Common myeloid progenitor, CD34-positive (primary cell): ENCODE measurements around the gene CTSS.
"Not testable (repeated sequence)": the region's sequence is repeated elsewhere in the genome, so short reads cannot be mapped to it uniquely, and the experiment has no call there.

Source experiments
- CTCF ChIA-PET: fragments of 350-600 bp; sonication (Branson Sonifier 250); formaldehyde crosslinking; loops from one replicate; lab custom pipeline; 2021; ENCODE audit warnings: antibody characterized with exemption; lab: Charles Lee
- POLR2A ChIA-PET: fragments of 350-600 bp; sonication (Branson Sonifier 250); formaldehyde crosslinking; loops from one replicate; lab custom pipeline; 2021; ENCODE audit warnings: antibody characterized with exemption; lab: Charles Lee
- DNase-seq, 3 donors: peaks; one replicate each; pipeline versions ENCODE4 v3.0.0 to v3.0.0-alpha.2; 2013
- H3K27ac ChIP-seq, 2 experiments: 1 replicate in 1 of 2; 2 replicates in 1 of 2; pipeline ENCODE4 v1.7.0; 2013; ENCODE audit warnings: inconsistent platforms in 2 of 2, low read length in 2 of 2, mild to moderate bottlenecking in 2 of 2, low read depth in 1 of 2, moderate library complexity in 1 of 2; ENCODE audit not compliant: severe bottlenecking in 2 of 2, insufficient read depth in 1 of 2, poor library complexity in 1 of 2
- H3K27me3 ChIP-seq, 5 experiments: replicated peaks in 2 of 5; 1 replicate in 3 of 5; 2 replicates in 2 of 5; pipeline versions ENCODE4 v1.6.1 to v1.7.0; 2013; ENCODE audit warnings: low read length in 4 of 5, mild to moderate bottlenecking in 2 of 5, moderate library complexity in 2 of 5, inconsistent platforms in 1 of 5; ENCODE audit not compliant: insufficient read depth in 5 of 5, control insufficient read depth in 4 of 5
- H3K36me3 ChIP-seq, 4 experiments: 1 replicate in 2 of 4; 2 replicates in 2 of 4; pipeline versions ENCODE4 v1.6.1 to v1.7.0; 2013; ENCODE audit warnings: low read length in 3 of 4, control low read depth in 1 of 4, mild to moderate bottlenecking in 1 of 4; ENCODE audit not compliant: control insufficient read depth in 4 of 4, insufficient read depth in 4 of 4
- H3K4me1 ChIP-seq, 4 experiments: 1 replicate in 3 of 4; 2 replicates in 1 of 4; pipeline versions ENCODE4 v1.6.1 to v1.7.1; 2013; ENCODE audit warnings: low read length in 3 of 4, mild to moderate bottlenecking in 3 of 4, control low read depth in 1 of 4, inconsistent platforms in 1 of 4, moderate library complexity in 1 of 4; ENCODE audit not compliant: control insufficient read depth in 4 of 4, insufficient read depth in 4 of 4; ENCODE audit errors: control extremely low read depth in 1 of 4
- H3K4me3 ChIP-seq, 7 experiments: 1 replicate in 4 of 7; 2 replicates in 3 of 7; pipeline versions ENCODE4 v1.5.1 to v1.7.0; 2013; ENCODE audit warnings: mild to moderate bottlenecking in 7 of 7, low read length in 6 of 7, moderate library complexity in 6 of 7, inconsistent platforms in 2 of 7, low read depth in 2 of 7, control low read depth in 1 of 7; ENCODE audit not compliant: insufficient read depth in 4 of 7, control insufficient read depth in 1 of 7; ENCODE audit errors: extremely low read depth in 1 of 7
- H3K9me3 ChIP-seq, 5 experiments: 1 replicate in 4 of 5; 2 replicates in 1 of 5; pipeline versions ENCODE4 v1.6.1 to v1.7.1; 2013; ENCODE audit warnings: low read length in 4 of 5, mild to moderate bottlenecking in 2 of 5, inconsistent platforms in 1 of 5, low read depth in 1 of 5, moderate library complexity in 1 of 5; ENCODE audit not compliant: control insufficient read depth in 4 of 5, insufficient read depth in 2 of 5; ENCODE audit errors: control extremely low read depth in 1 of 5
- WGBS: methylation state at CpG from one replicate; pipeline ENCODE4 v1.1.5; 2013; ENCODE audit not compliant: insufficient coverage; 5-methylcytosine and 5-hydroxymethylcytosine counted together

The CTSS gene

GRCh38 chr1:150777544-150777943 is 12.0 kb upstream of the CTSS start:
- CTCF ChIA-PET: no interaction called here
- 50% methylated on average over 2 of the region's 2 CpGs for WGBS
- peaks cover 0 to 7% (median 1%) of the 10 kb centered on the region in 4 experiments for H3K4me1 ChIP-seq

GRCh38 chr1:150775931-150776505 is 10.4 kb upstream of the CTSS start:
- CTCF ChIA-PET, DNase-seq, H3K27ac ChIP-seq, H3K36me3 ChIP-seq, POLR2A ChIA-PET, H3K27me3 ChIP-seq, H3K4me3 ChIP-seq, H3K9me3 ChIP-seq: not testable (repeated sequence)
- H3K4me1 ChIP-seq: peaks cover 0 to 10% (median 2%) of the 10 kb centered on the region in 4 experiments
- WGBS: 98% methylated on average over 9 of the region's 13 CpGs

More at GRCh38 chr1:150777544-150777943, 12.0 kb upstream of the CTSS start:
- Histone ChIP-seq H3K27me3 (no peaks in the 10 kb centered on the region), H3K36me3 (no peaks in the 10 kb centered on the region), H3K4me3 (no peak overlapping the region), H3K9me3 (no peaks in the 10 kb centered on the region), H3K27ac (no peak overlapping the region)
- no peak for DNase-seq
- POLR2A ChIA-PET: no interaction called here

DNA sequence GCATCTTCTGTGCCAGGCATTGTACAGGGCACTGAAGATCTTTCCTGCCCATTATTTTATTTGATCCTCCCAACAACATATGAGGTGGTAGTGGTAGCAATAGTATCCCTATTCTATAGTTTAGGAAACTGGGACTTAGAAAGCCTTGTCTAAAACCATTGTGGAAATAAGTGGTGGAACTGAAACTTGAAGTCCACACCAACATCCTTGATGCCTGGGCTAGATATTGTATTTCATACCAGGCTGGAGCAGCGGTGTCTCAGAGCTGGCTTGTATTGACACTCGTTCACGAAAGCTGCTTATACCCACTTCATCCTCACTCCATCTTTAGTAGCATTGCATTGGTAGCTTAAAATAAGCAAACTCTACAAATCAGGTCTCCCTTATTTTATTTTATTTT is 9.7 kb upstream of the CTSS start:
- Histone ChIP-seq H3K4me3 (no peak overlapping the region), H3K4me1 (peaks cover 0 to 15% (median 5%) of the 10 kb centered on the region in 4 experiments), H3K27ac (no peak overlapping the region), H3K27me3 (no peaks in the 10 kb centered on the region), H3K9me3 (no peaks in the 10 kb centered on the region), H3K36me3 (no peaks in the 10 kb centered on the region)
- CTCF ChIA-PET: no interaction called here
- POLR2A ChIA-PET: no interaction called here
- 100% methylated on average over 1 of the region's 3 CpGs for WGBS
- DNase-seq: no peak

DNA sequence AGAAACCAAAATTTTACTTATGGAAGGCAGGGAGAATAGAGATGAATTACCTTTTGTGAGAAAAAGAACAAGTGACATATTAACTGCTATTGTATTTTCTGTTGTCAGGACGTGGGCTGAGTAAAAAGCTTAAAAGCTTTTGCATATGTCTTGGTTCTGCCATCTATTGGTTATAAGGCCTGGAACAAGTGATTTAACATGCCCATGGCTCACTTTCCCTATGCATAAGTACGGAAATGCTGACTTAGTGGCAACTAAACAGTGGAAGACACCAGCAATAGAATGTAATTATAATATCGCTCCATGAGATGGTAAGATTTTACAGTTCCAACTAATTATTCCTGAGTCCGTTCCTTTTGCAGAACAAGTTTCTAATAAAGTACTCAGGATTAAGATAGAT is 6.7 kb upstream of the CTSS start:
- Histone ChIP-seq H3K9me3 (no peaks in the 10 kb centered on the region), H3K27ac (no peak overlapping the region), H3K27me3 (no peaks in the 10 kb centered on the region), H3K4me1 (peaks cover 0 to 9% (median 4%) of the 10 kb centered on the region in 4 experiments), H3K36me3 (no peaks in the 10 kb centered on the region), H3K4me3 (no peak overlapping the region)
- ChIA-PET CTCF (no interaction called here), POLR2A (no interaction called here)
- WGBS: 95% methylated on average over 2 of the region's 4 CpGs
- no peak for DNase-seq

DNA sequence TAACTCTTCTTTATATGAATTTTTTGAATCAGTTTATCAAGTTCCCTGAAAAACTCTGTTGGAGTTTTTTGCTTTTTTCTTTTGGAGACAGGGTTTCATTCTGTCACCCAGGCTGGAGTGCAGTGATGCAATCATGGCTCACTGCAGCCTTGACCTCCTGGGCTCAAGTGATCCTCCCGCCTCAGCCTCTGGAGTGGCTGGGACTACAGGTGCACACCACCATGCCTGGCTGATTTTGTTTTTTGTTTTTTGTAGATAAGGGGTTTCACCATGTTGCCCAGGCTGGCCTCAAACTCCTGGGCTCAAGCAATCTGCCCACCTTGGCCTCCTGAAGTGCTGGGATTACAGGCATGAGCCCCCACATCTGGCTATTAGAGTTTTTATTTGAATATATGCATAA is 2.1 kb upstream of the CTSS start:
- H3K36me3 ChIP-seq, POLR2A ChIA-PET, H3K4me3 ChIP-seq, H3K27ac ChIP-seq, H3K27me3 ChIP-seq, CTCF ChIA-PET, H3K9me3 ChIP-seq, DNase-seq: not testable (repeated sequence)
- 0% methylated on average over 1 of the region's 1 CpG for WGBS
- H3K4me1 ChIP-seq: peaks cover 16 to 26% (median 20%) of the 10 kb centered on the region in 4 experiments

- ChIA-PET CTCF (interaction anchor here (1.2 to 1.3 kb wide), 2 partner anchors 22 to 69 kb away, joined by 4 read pairs; partner anchors contain the start of gene GOLPH3L), POLR2A (interaction anchor here (0.6 kb wide), 1 partner anchor 188 kb away, joined by 4 read pairs; no protein-coding TSS in a partner anchor)
- WGBS: 43% methylated on average over 1 of the region's 1 CpG
- peaks cover 14 to 28% (median 19%) of the 10 kb centered on the region in 4 experiments for H3K4me1 ChIP-seq
- peak in 1 of 3 donors; percentile 25 for DNase-seq
- peak overlapping the region; percentile 90 to 98 for H3K27ac ChIP-seq
- H3K4me3 ChIP-seq: peak overlapping the region in 6 of 7 experiments; percentile 76 to 98 (median 79)
- not testable (repeated sequence) for H3K9me3 ChIP-seq, H3K36me3 ChIP-seq, H3K27me3 ChIP-seq
Measured at GRCh38 chr1:150765977-150766301, 361 bp upstream of the CTSS start.

DNA sequence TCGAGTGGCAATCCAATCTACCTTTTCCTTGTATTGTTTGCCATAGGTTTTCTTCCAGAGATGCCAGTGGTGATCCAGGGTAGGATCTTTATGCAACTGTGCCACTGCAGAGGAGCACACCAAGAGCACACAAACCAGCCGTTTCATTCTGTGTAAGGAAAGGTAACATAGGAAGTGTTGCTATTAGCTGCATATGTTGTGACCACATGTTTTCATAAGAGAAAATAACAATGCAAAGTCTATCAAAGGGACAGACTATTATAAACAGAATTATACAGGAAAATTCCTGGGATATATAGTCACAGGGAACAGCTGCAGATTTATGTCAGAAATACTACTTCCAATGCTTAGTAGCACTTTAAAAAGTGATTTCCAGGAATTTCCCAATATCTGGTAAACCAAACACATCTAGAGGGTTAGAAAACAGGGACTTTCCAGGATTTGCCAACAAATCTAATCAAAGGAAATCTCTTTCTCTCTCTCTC is 919 bp downstream of the CTSS start:
- peak in 2 of 3 donors; percentile 44 to 56 for DNase-seq
- H3K36me3 ChIP-seq: peaks cover 0 to 7% (median 2%) of the 10 kb centered on the region in 4 experiments
- H3K27me3 ChIP-seq: no peaks in the 10 kb centered on the region
- POLR2A ChIA-PET: interaction anchor here (0.5 to 1.2 kb wide), 3 partner anchors 9 to 91 kb away, joined by 3 to 4 read pairs (median 3); no protein-coding TSS in a partner anchor
- CTCF ChIA-PET: interaction anchor here (1.0 kb wide), 2 partner anchors 12 to 49 kb away, joined by 3 read pairs; no protein-coding TSS in a partner anchor
- H3K27ac ChIP-seq: peak overlapping the region; percentile 90 to 98
- peak overlapping the region in 6 of 7 experiments; percentile 76 to 98 (median 79) for H3K4me3 ChIP-seq
- 75% methylated on average over 1 of the region's 2 CpGs for WGBS
- no peaks in the 10 kb centered on the region for H3K9me3 ChIP-seq
- H3K4me1 ChIP-seq: peaks cover 11 to 33% (median 21%) of the 10 kb centered on the region in 4 experiments
